NCI-H2171 (cell line): ENCODE measurements around the gene PLCD3.

Experiments
- DNase-seq: peaks from one replicate; lab custom pipeline; 2025; lab: John Stamatoyannopoulos, UW

The PLCD3 gene, protein sequence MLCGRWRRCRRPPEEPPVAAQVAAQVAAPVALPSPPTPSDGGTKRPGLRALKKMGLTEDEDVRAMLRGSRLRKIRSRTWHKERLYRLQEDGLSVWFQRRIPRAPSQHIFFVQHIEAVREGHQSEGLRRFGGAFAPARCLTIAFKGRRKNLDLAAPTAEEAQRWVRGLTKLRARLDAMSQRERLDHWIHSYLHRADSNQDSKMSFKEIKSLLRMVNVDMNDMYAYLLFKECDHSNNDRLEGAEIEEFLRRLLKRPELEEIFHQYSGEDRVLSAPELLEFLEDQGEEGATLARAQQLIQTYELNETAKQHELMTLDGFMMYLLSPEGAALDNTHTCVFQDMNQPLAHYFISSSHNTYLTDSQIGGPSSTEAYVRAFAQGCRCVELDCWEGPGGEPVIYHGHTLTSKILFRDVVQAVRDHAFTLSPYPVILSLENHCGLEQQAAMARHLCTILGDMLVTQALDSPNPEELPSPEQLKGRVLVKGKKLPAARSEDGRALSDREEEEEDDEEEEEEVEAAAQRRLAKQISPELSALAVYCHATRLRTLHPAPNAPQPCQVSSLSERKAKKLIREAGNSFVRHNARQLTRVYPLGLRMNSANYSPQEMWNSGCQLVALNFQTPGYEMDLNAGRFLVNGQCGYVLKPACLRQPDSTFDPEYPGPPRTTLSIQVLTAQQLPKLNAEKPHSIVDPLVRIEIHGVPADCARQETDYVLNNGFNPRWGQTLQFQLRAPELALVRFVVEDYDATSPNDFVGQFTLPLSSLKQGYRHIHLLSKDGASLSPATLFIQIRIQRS

DNA sequence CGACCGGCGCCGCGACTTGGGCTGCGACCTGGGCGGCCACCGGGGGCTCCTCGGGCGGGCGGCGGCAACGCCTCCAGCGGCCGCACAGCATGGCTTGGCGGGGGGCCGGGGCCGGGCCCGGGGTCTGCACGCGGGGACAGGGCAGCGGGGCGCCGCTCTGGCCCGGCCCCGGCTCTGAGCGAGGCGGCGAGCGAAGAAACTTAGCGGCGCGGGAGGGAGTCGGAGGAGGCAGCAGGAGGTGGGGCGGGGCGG, at the start of gene PLCD3:
Gene PLCD3 (minus strand): TSS at position 196 of the 252 bp plus-strand sequence. CDS start 105 bp downstream, at position 91.
- DNase-seq = peak; percentile 72

- DNase-seq = no peak
These were observed 45.2 kb upstream of the PLCD3 start for GRCh38 chr17:45177563-45177962.

DNA sequence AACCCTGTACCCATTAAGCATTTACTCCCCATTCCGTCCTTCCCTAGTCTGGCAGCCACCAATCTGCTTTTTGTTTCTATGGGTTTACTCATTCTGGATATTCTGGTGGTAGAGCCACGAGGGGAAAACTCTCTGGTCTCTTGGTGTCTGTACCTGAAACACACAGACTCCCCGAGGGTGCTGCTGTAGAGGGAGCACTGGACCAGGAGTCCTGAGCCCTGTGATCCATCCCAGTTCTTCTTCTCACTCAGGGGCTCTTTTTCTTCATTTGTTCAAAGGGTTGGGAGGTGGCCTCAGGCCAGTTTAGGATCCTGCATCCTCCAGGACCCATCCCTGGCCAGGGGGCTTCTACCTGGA, 43.4 kb upstream of the PLCD3 start:
- no peak for DNase-seq

GRCh38 chr17:45172541-45173286, 40.4 kb upstream of the PLCD3 start:
- DNase-seq = no peak

DNA sequence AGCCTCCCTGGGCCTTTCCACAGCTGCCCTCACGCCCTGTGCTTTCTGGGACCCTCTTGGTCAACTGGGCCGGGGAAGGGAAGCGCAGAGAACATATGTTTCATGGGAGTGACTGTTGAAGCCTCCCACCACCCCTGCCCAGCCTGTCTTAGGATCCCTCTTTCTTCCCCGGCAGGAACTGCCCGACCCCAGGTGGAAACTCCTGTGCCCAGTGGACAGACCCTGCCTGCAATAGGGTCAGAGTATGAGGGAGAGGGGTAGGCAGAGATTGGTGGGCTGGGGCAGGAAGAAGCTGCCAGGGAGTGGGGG, 39.9 kb upstream of the PLCD3 start:
- DNase-seq = no peak

GRCh38 chr17:45171338-45172231, 39.3 kb upstream of the PLCD3 start:
- DNase-seq = no peak

GRCh38 chr17:45170931-45171337, 38.6 kb upstream of the PLCD3 start:
- DNase-seq = no peak

GRCh38 chr17:45170280-45170930, 38.1 kb upstream of the PLCD3 start:
- DNase-seq = no peak

DNA sequence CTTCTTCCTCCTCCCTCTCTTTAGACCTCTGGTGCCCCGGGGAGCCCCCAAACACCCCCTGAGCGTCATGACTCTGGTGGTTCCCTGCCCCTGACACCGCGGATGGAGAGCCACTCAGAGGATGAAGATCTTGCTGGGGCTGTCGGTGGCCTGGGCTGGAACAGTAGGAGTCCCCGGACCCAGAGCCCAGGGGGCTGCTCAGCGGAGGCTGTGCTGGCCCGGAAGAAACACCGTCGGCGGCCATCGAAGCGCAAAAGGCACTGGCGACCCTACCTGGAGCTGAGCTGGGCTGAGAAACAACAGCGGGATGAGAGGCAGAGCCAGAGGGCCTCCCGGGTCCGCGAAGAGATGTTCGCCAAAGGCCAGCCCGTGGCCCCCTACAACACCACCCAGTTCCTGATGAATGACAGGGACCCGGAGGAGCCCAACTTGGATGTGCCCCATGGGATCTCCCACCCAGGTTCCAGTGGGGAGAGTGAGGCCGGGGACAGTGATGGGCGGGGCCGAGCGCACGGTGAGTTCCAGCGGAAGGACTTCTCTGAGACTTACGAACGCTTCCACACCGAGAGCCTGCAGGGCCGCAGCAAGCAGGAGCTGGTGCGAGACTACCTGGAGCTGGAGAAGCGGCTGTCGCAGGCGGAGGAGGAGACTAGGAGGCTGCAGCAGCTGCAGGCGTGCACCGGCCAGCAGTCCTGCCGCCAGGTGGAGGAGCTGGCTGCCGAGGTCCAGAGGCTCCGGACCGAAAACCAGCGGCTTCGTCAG, 36.9 kb upstream of the PLCD3 start:
- no peak for DNase-seq

DNA sequence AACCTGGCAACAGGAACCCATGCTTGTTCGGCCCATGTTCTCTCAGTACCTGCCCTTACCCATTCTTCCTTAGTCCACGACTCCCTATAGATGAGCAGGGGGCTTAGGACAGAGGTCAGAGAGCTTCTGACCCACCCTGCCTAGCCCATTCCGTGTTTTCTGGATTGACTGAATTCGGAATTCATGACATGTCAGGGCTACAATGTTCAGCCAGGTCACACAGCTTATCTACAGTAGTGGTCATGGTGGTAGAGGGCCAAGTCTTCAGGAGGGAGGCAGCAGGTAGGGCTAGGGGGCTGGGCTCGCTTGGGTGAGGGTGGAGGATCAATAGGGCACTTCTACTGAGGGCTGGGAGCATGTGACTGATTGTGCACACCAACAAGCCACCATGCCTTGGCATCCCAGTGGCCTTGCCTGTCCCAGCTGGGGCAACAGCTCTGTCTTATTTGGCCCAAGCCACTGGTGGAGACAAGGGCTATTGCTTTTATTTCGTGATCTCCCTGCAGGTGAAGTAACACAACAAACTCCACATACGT, 32.5 kb upstream of the PLCD3 start:
- DNase-seq = no peak

- no peak for DNase-seq
These were observed 29.8 kb upstream of the PLCD3 start for GRCh38 chr17:45162025-45162687.

DNA sequence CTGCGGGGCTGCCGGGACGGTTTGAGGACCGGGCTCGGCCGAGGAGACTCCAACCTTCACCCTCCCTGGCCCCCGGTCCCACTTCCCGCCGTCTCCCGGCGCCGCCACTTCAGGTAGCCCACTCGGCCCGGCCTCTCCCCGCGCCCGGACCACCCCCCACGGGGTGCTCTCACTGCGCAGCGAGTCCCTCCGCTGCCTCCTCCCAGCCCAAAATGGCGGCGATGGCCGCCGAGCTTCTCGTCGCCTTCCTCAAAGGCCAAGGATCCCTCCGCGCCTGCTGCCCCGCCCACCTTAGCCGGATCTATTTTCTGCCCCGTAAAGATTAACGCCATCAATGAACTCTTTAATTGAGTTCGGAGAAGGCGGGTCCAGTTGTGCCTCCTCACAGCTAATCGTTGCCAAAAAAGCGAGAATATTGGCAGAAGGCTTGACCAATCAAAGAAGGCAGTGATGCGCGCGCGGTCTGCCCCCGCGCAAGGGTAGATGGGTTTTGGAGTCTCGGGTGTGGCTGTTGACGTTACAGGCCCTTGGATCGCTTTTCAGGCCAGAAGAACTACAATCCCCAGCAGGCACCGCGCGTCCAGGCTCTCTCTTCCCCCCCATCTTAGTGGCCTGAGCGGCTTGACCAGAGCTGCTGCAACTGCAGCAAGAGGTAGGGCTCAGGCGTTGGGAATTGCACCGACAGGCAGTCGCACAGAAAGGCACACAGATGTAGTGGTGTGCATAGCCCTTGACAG, 29.1 kb upstream of the PLCD3 start, which contains the start of gene HEXIM2:
Gene HEXIM2 (plus strand): TSS at position 588 of the 737 bp plus-strand sequence. CDS start 919 bp downstream, outside the sequence.
- DNase-seq = peak; percentile 99

GRCh38 chr17:45160447-45161287, 28.4 kb upstream of the PLCD3 start:
- DNase-seq = peak; percentile 67

DNA sequence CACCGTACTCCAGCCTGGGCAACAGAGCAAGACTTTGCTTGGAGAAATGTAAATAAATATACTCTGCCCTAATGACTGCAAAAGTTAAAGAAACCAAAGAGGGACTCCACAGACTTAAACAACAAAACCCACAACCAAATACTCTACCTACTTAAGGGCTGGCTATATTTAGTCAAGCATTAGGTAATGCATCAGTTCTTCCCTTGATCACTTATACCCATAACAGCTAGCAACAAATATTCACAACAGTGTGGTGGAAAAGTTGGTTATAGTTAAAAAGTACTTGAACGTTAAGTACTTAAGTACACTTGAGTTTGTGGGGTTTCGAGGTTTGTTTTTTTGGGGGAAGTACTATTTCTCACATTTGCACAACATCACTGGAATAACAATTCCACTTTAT, 23.9 kb upstream of the PLCD3 start:
- no peak for DNase-seq

- DNase-seq = no peak
These were observed 23.2 kb upstream of the PLCD3 start for GRCh38 chr17:45155483-45155882.

- no peak for DNase-seq
These were observed 22.7 kb upstream of the PLCD3 start for GRCh38 chr17:45155029-45155428.

- no peak for DNase-seq
These were observed 18.8 kb upstream of the PLCD3 start for GRCh38 chr17:45150911-45151809.
